Activated naive CD8-positive, alpha-beta T cell treated with anti-CD3 and anti-CD28 coated beads, Interleukin-2, amount 50 U/mL, for 16 hours (primary cell): ENCODE results near the gene LCTL.

Source experiments
- DNase-seq: peaks from one replicate; pipeline ENCODE4 v3.0.0-alpha.2; 2020; ENCODE audit warnings: low read depth, low spot score

Gene LCTL

GRCh38 chr15:66565741-66566144 is at the start of gene LCTL:
LCTL (minus strand) TSS chr15:66565998; CDS start chr15:66565365, 633 bp downstream.
- no peak for DNase-seq

GRCh38 chr15:66614951-66615760 is 49.4 kb upstream of the LCTL start:
- DNase-seq = no peak

- no peak for DNase-seq
These were observed 48.7 kb upstream of the LCTL start for GRCh38 chr15:66614456-66614855.

GRCh38 chr15:66613743-66614142 is 47.9 kb upstream of the LCTL start:
- no peak for DNase-seq

GRCh38 chr15:66611257-66612053 is 45.7 kb upstream of the LCTL start:
- DNase-seq = no peak

- DNase-seq = no peak
These were observed 44.1 kb upstream of the LCTL start for GRCh38 chr15:66609876-66610275.

GRCh38 chr15:66608881-66609280 is 43.1 kb upstream of the LCTL start:
- DNase-seq = no peak

- no peak for DNase-seq
These were observed 42.4 kb upstream of the LCTL start for GRCh38 chr15:66608159-66608558.

- DNase-seq = peak; percentile 37
These were observed 37.7 kb upstream of the LCTL start for GRCh38 chr15:66603301-66604179.

GRCh38 chr15:66601521-66601920 is 35.7 kb upstream of the LCTL start:
- no peak for DNase-seq

GRCh38 chr15:66600240-66600627 is 34.4 kb upstream of the LCTL start:
- DNase-seq = no peak

GRCh38 chr15:66599536-66600239 is 33.9 kb upstream of the LCTL start:
- DNase-seq = no peak

GRCh38 chr15:66598095-66598815 is 32.5 kb upstream of the LCTL start:
- no peak for DNase-seq

GRCh38 chr15:66595931-66596545 is 30.2 kb upstream of the LCTL start:
- DNase-seq = no peak

GRCh38 chr15:66595332-66595731 is 29.5 kb upstream of the LCTL start:
- no peak for DNase-seq

- DNase-seq = no peak
These were observed 29.0 kb upstream of the LCTL start for GRCh38 chr15:66594836-66595235.

GRCh38 chr15:66594344-66594743 is 28.5 kb upstream of the LCTL start:
- no peak for DNase-seq

GRCh38 chr15:66593219-66593780 is 27.5 kb upstream of the LCTL start:
- DNase-seq = no peak

GRCh38 chr15:66592505-66593218 is 26.9 kb upstream of the LCTL start:
- no peak for DNase-seq
